ENCODE data around the gene ODF4.

Gene ODF4

GRCh38 chr17:8339540-8339939 lies at the start of gene ODF4:
Gene ODF4, plus strand, starts transcription at chr17:8339840. Its CDS starts 212 bp downstream, at chr17:8340052.
- DNase-seq = no peak

GRCh38 chr17:8290043-8290442 lies 49.6 kb upstream of the ODF4 start:
- DNase-seq = no peak

- no peak for DNase-seq
Observed at GRCh38 chr17:8292639-8293395, 46.8 kb upstream of the ODF4 start.

GRCh38 chr17:8294361-8294760 lies 45.3 kb upstream of the ODF4 start:
- DNase-seq = no peak

GRCh38 chr17:8294814-8295316 lies 44.8 kb upstream of the ODF4 start:
- no peak for DNase-seq

GRCh38 chr17:8300226-8300625 lies 39.4 kb upstream of the ODF4 start:
- no peak for DNase-seq

- peak; percentile 77 for DNase-seq
Observed at GRCh38 chr17:8300627-8301242, 38.9 kb upstream of the ODF4 start.

- no peak for DNase-seq
Observed at GRCh38 chr17:8310601-8311123, 29.0 kb upstream of the ODF4 start.

- no peak for DNase-seq
Observed at GRCh38 chr17:8311131-8311790, 28.4 kb upstream of the ODF4 start.

GRCh38 chr17:8312251-8312650 lies 27.4 kb upstream of the ODF4 start:
- no peak for DNase-seq

- no peak for DNase-seq
Observed at GRCh38 chr17:8312726-8313600, 26.7 kb upstream of the ODF4 start.

GRCh38 chr17:8314797-8315763 lies 24.6 kb upstream of the ODF4 start:
- no peak for DNase-seq

- DNase-seq = no peak
Observed at GRCh38 chr17:8315764-8316217, 23.8 kb upstream of the ODF4 start.

- DNase-seq = no peak
Observed at GRCh38 chr17:8318010-8318935, 21.4 kb upstream of the ODF4 start.

- no peak for DNase-seq
Observed at GRCh38 chr17:8320262-8320661, 19.4 kb upstream of the ODF4 start.

GRCh38 chr17:8320990-8321389 lies 18.6 kb upstream of the ODF4 start:
- no peak for DNase-seq

GRCh38 chr17:8322061-8322460 lies 17.6 kb upstream of the ODF4 start:
- DNase-seq = no peak

- DNase-seq = no peak
Observed at GRCh38 chr17:8324132-8324531, 15.5 kb upstream of the ODF4 start.

GRCh38 chr17:8324923-8325322 lies 14.7 kb upstream of the ODF4 start:
- DNase-seq = no peak
